HepG2 (cell line): ENCODE measurements around the gene UBE2O. TPM values are rescaled to one million over a fixed set of nuclear protein-coding genes. Genes with fewer than 3 reads are reported as not detected.

Experiments used
- ARNT ChIP-seq: fragments of 450-650 bp; IDR thresholded peaks from 2 replicates; pipeline ENCODE4 v1.6.1; 2017
- BRD4 ChIP-seq: sonication (generic); formaldehyde crosslinking; IDR thresholded peaks from 2 replicates; pipeline ENCODE4 v1.4.0; 2020; ENCODE audit warnings: missing genetic modification reagents
- CBX2 ChIP-seq, 2 experiments: fragments of 200-600 bp in 1 of 2; sonication (generic); formaldehyde crosslinking in 1 of 2; IDR thresholded peaks; 2 replicates each; pipeline versions ENCODE4 v1.7.0 to v1.8.1; 2018 to 2022; ENCODE audit warnings: low read depth in 2 of 2, low read length in 1 of 2, mild to moderate bottlenecking in 1 of 2, missing genetic modification reagents in 1 of 2
- CCDC6 ChIP-seq: sonication (generic); formaldehyde crosslinking; IDR thresholded peaks from 2 replicates; pipeline ENCODE4 v1.8.1; 2022; ENCODE audit warnings: mild to moderate bottlenecking, missing genetic modification reagents, moderate library complexity
- ETV5 ChIP-seq: IDR thresholded peaks from 2 replicates; pipeline ENCODE4 v1.6.1; 2018; ENCODE audit warnings: missing biosample characterization, missing genetic modification reagents, inconsistent platforms, borderline replicate concordance
- FOXK2 ChIP-seq: fragments of 450-650 bp; IDR thresholded peaks from 2 replicates; pipeline ENCODE4 v1.6.1; 2016
- FOXP1 ChIP-seq, 2 experiments: fragments of 450-650 bp in 1 of 2; IDR thresholded peaks; 2 replicates each; pipeline ENCODE4 v1.6.1; 2017 to 2018; ENCODE audit warnings: antibody characterized with exemption in 1 of 2
- MAFG ChIP-seq: sonication (generic); formaldehyde crosslinking; IDR thresholded peaks from 2 replicates; pipeline ENCODE4 v1.5.1; 2020; ENCODE audit warnings: mild to moderate bottlenecking, missing genetic modification reagents
- NFKB2 ChIP-seq: sonication (generic); formaldehyde crosslinking; IDR thresholded peaks from 2 replicates; pipeline ENCODE4 v1.4.0; 2020; ENCODE audit warnings: missing genetic modification reagents, borderline replicate concordance
- NFKBIZ ChIP-seq: IDR thresholded peaks from 2 replicates; pipeline ENCODE4 v1.6.1; 2018; ENCODE audit warnings: missing genetic modification reagents, missing compliant biosample characterization
- RFX1 ChIP-seq: fragments of 450-650 bp; IDR thresholded peaks from 2 replicates; pipeline ENCODE4 v1.6.1; 2017
- SALL1 ChIP-seq: sonication (generic); formaldehyde crosslinking; IDR thresholded peaks from 2 replicates; pipeline ENCODE4 v1.8.0; 2022; ENCODE audit warnings: mild to moderate bottlenecking, missing genetic modification reagents
- SALL2 ChIP-seq: sonication (generic); formaldehyde crosslinking; IDR thresholded peaks from 2 replicates; pipeline ENCODE4 v1.8.1; 2023; ENCODE audit warnings: mild to moderate bottlenecking, missing genetic modification reagents, inconsistent platforms
- SATB2 ChIP-seq: sonication (generic); formaldehyde crosslinking; IDR thresholded peaks from 2 replicates; pipeline ENCODE4 v1.5.0; 2020; ENCODE audit warnings: missing genetic modification reagents
- SMAD3 ChIP-seq: sonication (generic); formaldehyde crosslinking; IDR thresholded peaks from 2 replicates; pipeline ENCODE4 v1.4.0; 2020; ENCODE audit warnings: missing genetic modification reagents
- SMAD9 ChIP-seq: sonication (generic); formaldehyde crosslinking; IDR thresholded peaks from 2 replicates; pipeline ENCODE4 v1.5.1; 2020; ENCODE audit warnings: mild to moderate bottlenecking, missing genetic modification reagents
- SMARCC2 ChIP-seq: fragments of 450-650 bp; IDR thresholded peaks from 2 replicates; pipeline ENCODE4 v1.6.1; 2017; ENCODE audit warnings: antibody characterized with exemption, mild to moderate bottlenecking
- SP140L ChIP-seq: sonication (generic); formaldehyde crosslinking; IDR thresholded peaks from 2 replicates; pipeline ENCODE4 v1.4.0; 2020; ENCODE audit warnings: missing genetic modification reagents, borderline replicate concordance
- THAP11 ChIP-seq: IDR thresholded peaks from 2 replicates; pipeline ENCODE4 v1.6.1; 2016; ENCODE audit warnings: missing biosample characterization, missing genetic modification reagents
- XBP1 ChIP-seq: sonication (generic); formaldehyde crosslinking; IDR thresholded peaks from 2 replicates; pipeline ENCODE4 v1.5.0; 2020; ENCODE audit warnings: missing genetic modification reagents
- ZFAT ChIP-seq: sonication (generic); formaldehyde crosslinking; conservative IDR thresholded peaks from 2 replicates; pipeline ENCODE4 v1.8.1; 2023; ENCODE audit warnings: missing genetic modification reagents, inconsistent platforms
- ZNF331 ChIP-seq: sonication (generic); formaldehyde crosslinking; IDR thresholded peaks from 2 replicates; pipeline ENCODE4 v1.4.0; 2020; ENCODE audit warnings: missing genetic modification reagents
- ZNF557 ChIP-seq: sonication (generic); formaldehyde crosslinking; IDR thresholded peaks from 2 replicates; pipeline ENCODE4 v1.4.0; 2020; ENCODE audit warnings: missing genetic modification reagents
- ZNF724P ChIP-seq: sonication (generic); formaldehyde crosslinking; IDR thresholded peaks from 2 replicates; pipeline ENCODE4 v1.8.0; 2022; ENCODE audit warnings: missing genetic modification reagents, borderline replicate concordance
- ZNF766 ChIP-seq: sonication (generic); formaldehyde crosslinking; IDR thresholded peaks from 2 replicates; pipeline ENCODE4 v1.5.0; 2020; ENCODE audit warnings: missing genetic modification reagents, borderline replicate concordance
- polyA plus RNA-seq, 8 experiments: library from polyadenylated mRNA; depleted of rRNA in 3 of 8; stranded (reverse) in 7 of 8; unstranded in 1 of 8; fragments of >200 nt; fragmentation: Illumina TruSeq in 4 of 8; extraction: Trizol in 4 of 8; gene quantifications; 2 replicates each; pipeline versions ENCODE4 v1.2.1 to v1.2.3, GENCODE V29; 2011 to 2016; ENCODE audit warnings: low read depth in 4 of 8, missing spikeins in 1 of 8, mixed read lengths in 1 of 8; ENCODE audit not compliant: insufficient read depth in 1 of 8
- total RNA-seq, 5 experiments: library from RNA; depleted of rRNA; stranded (reverse); fragments of >200 nt; fragmentation: Illumina TruSeq; extraction: Trizol; gene quantifications; 2 replicates each; pipeline ENCODE4 v1.2.3, GENCODE V29; 2016; ENCODE audit warnings: low read depth in 1 of 5
- TF ChIP-seq, protein P1 (sequence below): sonication (generic); formaldehyde crosslinking; IDR thresholded peaks from 2 replicates; pipeline ENCODE4 v1.4.0; 2020; ENCODE audit warnings: mild to moderate bottlenecking, missing genetic modification reagents
- TF ChIP-seq, protein P2 (sequence below): sonication (generic); formaldehyde crosslinking; IDR thresholded peaks from 2 replicates; pipeline ENCODE4 v1.4.0; 2020; ENCODE audit warnings: missing genetic modification reagents, borderline replicate concordance

Gene UBE2O
- total and polyA plus RNA-seq, 2 of the 13 experiments (the other 11 are each of a cell fraction or from before 2014, with no cell fraction given): 21.5 to 23.5 TPM

DNA sequence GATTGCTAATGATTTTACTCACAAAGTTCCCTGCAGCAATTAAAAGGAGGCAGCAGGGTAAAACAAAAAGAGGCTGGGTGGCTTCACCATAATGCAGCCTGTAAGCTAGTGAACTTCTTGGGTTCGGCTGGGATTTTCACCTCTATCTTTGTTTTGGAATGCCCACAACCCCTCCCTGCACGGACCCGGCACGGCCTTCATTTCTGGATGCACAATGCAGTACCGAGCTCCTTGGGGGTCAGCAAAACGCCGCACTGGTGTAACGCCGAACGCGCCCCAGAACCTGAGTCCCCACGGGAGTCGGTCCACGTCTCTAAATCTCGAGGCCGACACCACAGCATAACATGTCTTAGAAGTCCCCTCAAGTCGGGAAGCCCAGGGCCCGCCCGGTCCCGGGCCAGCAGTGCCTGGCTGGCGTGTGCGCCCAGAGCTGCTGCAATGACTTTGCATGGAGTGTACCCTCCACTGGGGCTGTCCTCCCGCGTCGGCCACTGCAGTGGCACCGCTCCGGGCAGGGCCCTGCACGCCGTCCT is 759 bp downstream of the UBE2O start (continued):
- TF ChIP-seq XBP1 (CRISPR knock-in tag): no peak
- no peak for TF ChIP-seq CCDC6
- TF ChIP-seq NFKB2: no peak
- no peak for TF ChIP-seq THAP11 (CRISPR knock-in tag)
- TF ChIP-seq SATB2 (CRISPR knock-in tag): no peak
- 0 out of 2 replicates have a peak, but pooled peaks have one; percentile 6 for TF ChIP-seq BRD4 (CRISPR knock-in tag)
- TF ChIP-seq ZNF766 (CRISPR knock-in tag): peak; percentile 10; the same call in 1 of the 2 replicates
- TF ChIP-seq ZNF724P (CRISPR knock-in tag): no peak
- no peak for TF ChIP-seq SMAD9 (CRISPR knock-in tag)
- no peak for TF ChIP-seq MAFG
- TF ChIP-seq SALL2 (CRISPR knock-in tag): no peak
- no peak for TF ChIP-seq RFX1
- no peak for TF ChIP-seq ETV5 (CRISPR knock-in tag)
- TF ChIP-seq FOXP1 (IDR thresholded peaks at IDR 0.05): no peak
- no peak for TF ChIP-seq FOXP1 (CRISPR knock-in tag; IDR thresholded peaks at IDR 0.05)
- TF ChIP-seq SP140L (CRISPR knock-in tag): no peak
- no peak for TF ChIP-seq SMARCC2
- TF ChIP-seq SMAD3: peak; percentile 42; the same call in 1 of the 2 replicates
- no peak for TF ChIP-seq CBX2 (IDR thresholded peaks at IDR 0.05; ENCODE audit: low read depth, low read length)
- TF ChIP-seq CBX2 (CRISPR knock-in tag; IDR thresholded peaks at IDR 0.05; ENCODE audit: low read depth): no peak
- TF ChIP-seq, protein P1, sequence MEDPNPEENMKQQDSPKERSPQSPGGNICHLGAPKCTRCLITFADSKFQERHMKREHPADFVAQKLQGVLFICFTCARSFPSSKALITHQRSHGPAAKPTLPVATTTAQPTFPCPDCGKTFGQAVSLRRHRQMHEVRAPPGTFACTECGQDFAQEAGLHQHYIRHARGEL (CRISPR knock-in tag): no peak
- no peak for TF ChIP-seq ARNT
- TF ChIP-seq SALL1: 0 out of 2 replicates have a peak, but pooled peaks have one; percentile 28
- no peak for TF ChIP-seq FOXK2
- TF ChIP-seq, protein P2, sequence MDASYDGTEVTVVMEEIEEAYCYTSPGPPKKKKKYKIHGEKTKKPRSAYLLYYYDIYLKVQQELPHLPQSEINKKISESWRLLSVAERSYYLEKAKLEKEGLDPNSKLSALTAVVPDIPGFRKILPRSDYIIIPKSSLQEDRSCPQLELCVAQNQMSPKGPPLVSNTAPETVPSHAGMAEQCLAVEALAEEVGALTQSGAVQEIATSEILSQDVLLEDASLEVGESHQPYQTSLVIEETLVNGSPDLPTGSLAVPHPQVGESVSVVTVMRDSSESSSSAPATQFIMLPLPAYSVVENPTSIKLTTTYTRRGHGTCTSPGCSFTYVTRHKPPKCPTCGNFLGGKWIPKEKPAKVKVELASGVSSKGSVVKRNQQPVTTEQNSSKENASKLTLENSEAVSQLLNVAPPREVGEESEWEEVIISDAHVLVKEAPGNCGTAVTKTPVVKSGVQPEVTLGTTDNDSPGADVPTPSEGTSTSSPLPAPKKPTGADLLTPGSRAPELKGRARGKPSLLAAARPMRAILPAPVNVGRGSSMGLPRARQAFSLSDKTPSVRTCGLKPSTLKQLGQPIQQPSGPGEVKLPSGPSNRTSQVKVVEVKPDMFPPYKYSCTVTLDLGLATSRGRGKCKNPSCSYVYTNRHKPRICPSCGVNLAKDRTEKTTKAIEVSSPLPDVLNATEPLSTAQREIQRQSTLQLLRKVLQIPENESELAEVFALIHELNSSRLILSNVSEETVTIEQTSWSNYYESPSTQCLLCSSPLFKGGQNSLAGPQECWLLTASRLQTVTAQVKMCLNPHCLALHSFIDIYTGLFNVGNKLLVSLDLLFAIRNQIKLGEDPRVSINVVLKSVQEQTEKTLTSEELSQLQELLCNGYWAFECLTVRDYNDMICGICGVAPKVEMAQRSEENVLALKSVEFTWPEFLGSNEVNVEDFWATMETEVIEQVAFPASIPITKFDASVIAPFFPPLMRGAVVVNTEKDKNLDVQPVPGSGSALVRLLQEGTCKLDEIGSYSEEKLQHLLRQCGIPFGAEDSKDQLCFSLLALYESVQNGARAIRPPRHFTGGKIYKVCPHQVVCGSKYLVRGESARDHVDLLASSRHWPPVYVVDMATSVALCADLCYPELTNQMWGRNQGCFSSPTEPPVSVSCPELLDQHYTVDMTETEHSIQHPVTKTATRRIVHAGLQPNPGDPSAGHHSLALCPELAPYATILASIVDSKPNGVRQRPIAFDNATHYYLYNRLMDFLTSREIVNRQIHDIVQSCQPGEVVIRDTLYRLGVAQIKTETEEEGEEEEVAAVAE (CRISPR knock-in tag): no peak
- TF ChIP-seq ZNF331: no peak
- TF ChIP-seq ZFAT (CRISPR knock-in tag): no peak
- no peak for TF ChIP-seq ZNF557 (CRISPR knock-in tag)
- TF ChIP-seq NFKBIZ (CRISPR knock-in tag): 0 out of 2 replicates have a peak, but pooled peaks have one; percentile 12
